Measurements from ENCODE around the gene PRKCI.
"Not testable (repeated sequence)": the region's sequence is repeated elsewhere in the genome, so short reads cannot be mapped to it uniquely, and the experiment has no call there.

Gene PRKCI

GRCh38 chr3:170189398-170190256 is 32.6 kb upstream of the PRKCI start:
- TF ChIP-seq CTCF (IDR thresholded peaks at IDR 0.05; ENCODE audit: borderline replicate concordance, control extremely low read depth, extremely low read depth, insufficient read depth, missing control alignments): no peak
- no peak for DNase-seq (ENCODE audit: low spot score)
- in situ Hi-C loops (cut with MboI; ENCODE audit: low sequenced_read_pairs, unreplicated experiment): loop anchor here (25.0 kb wide), 1 partner anchor 623 kb away; no protein-coding TSS in a partner anchor

GRCh38 chr3:170195759-170196158 is 26.5 kb upstream of the PRKCI start:
- in situ Hi-C loops (cut with MboI; ENCODE audit: low sequenced_read_pairs, unreplicated experiment): loop anchor here (25.0 kb wide), 1 partner anchor 617 kb away; no protein-coding TSS in a partner anchor
- not testable (repeated sequence) for DNase-seq (ENCODE audit: low spot score)

GRCh38 chr3:170196833-170197232 is 25.4 kb upstream of the PRKCI start:
- in situ Hi-C loops (cut with MboI; ENCODE audit: low sequenced_read_pairs, unreplicated experiment): loop anchor here (25.0 kb wide), 1 partner anchor 615 kb away; no protein-coding TSS in a partner anchor
- no peak for DNase-seq (ENCODE audit: low spot score)
- TF ChIP-seq CTCF (IDR thresholded peaks at IDR 0.05; ENCODE audit: borderline replicate concordance, control extremely low read depth, extremely low read depth, insufficient read depth, missing control alignments): no peak

GRCh38 chr3:170200987-170201386 is 21.2 kb upstream of the PRKCI start:
- no peak for TF ChIP-seq CTCF (IDR thresholded peaks at IDR 0.05; ENCODE audit: borderline replicate concordance, control extremely low read depth, extremely low read depth, insufficient read depth, missing control alignments)
- in situ Hi-C loops (cut with MboI; ENCODE audit: low sequenced_read_pairs, unreplicated experiment): no loop called here
- no peak for DNase-seq (ENCODE audit: low spot score)

- in situ Hi-C loops (cut with MboI; ENCODE audit: low sequenced_read_pairs, unreplicated experiment): no loop called here
- no peak for DNase-seq (ENCODE audit: low spot score)
- no peak for TF ChIP-seq CTCF (IDR thresholded peaks at IDR 0.05; ENCODE audit: borderline replicate concordance, control extremely low read depth, extremely low read depth, insufficient read depth, missing control alignments)
Observed at GRCh38 chr3:170201527-170201926, 20.7 kb upstream of the PRKCI start.

- no peak for TF ChIP-seq CTCF (IDR thresholded peaks at IDR 0.05; ENCODE audit: borderline replicate concordance, control extremely low read depth, extremely low read depth, insufficient read depth, missing control alignments)
- no peak for DNase-seq (ENCODE audit: low spot score)
- in situ Hi-C loops (cut with MboI; ENCODE audit: low sequenced_read_pairs, unreplicated experiment): no loop called here
Observed at GRCh38 chr3:170203457-170203856, 18.8 kb upstream of the PRKCI start.

- no peak for TF ChIP-seq CTCF (IDR thresholded peaks at IDR 0.05; ENCODE audit: borderline replicate concordance, control extremely low read depth, extremely low read depth, insufficient read depth, missing control alignments)
- DNase-seq (ENCODE audit: low spot score): no peak
- in situ Hi-C loops (cut with MboI; ENCODE audit: low sequenced_read_pairs, unreplicated experiment): no loop called here
Observed at GRCh38 chr3:170204023-170204472, 18.2 kb upstream of the PRKCI start.
